Immature natural killer cell (primary cell): ENCODE data around the gene MMP7. TPM values are rescaled to one million over a fixed set of nuclear protein-coding genes. Genes with fewer than 3 reads are reported as not detected.

Experiments
- DNase-seq, 3 donors: peaks; one replicate each; pipeline ENCODE4 v3.0.0; 2022; ENCODE audit warnings: mixed read lengths in 1 of 3
- H3K27ac Mint-ChIP-seq, 6 donors: one replicate each; pipeline ENCODE4 v1.8.0; 2020; ENCODE audit warnings: mixed read lengths in 6 of 6, mild to moderate bottlenecking in 5 of 6, inconsistent platforms in 4 of 6, moderate library complexity in 3 of 6
- H3K27me3 Mint-ChIP-seq, 3 donors: one replicate each; pipeline ENCODE4 v1.8.0; 2020 to 2021; ENCODE audit warnings: low read depth in 3 of 3, mild to moderate bottlenecking in 3 of 3, mixed read lengths in 3 of 3, moderate library complexity in 3 of 3, inconsistent platforms in 1 of 3
- H3K36me3 Mint-ChIP-seq, 3 donors: one replicate each; pipeline ENCODE4 v1.8.0; 2020; ENCODE audit warnings: mixed read lengths in 3 of 3, inconsistent platforms in 2 of 3, mild to moderate bottlenecking in 2 of 3
- H3K4me1 Mint-ChIP-seq, 2 donors: one replicate each; pipeline ENCODE4 v1.8.0; 2020; ENCODE audit warnings: inconsistent platforms in 2 of 2, mild to moderate bottlenecking in 2 of 2, mixed read lengths in 2 of 2, moderate library complexity in 1 of 2
- H3K4me3 Mint-ChIP-seq, 5 donors: one replicate each; pipeline ENCODE4 v1.8.0; 2020; ENCODE audit warnings: mild to moderate bottlenecking in 5 of 5, mixed read lengths in 5 of 5, inconsistent platforms in 3 of 5, moderate library complexity in 3 of 5
- H3K9me3 Mint-ChIP-seq, 6 donors: one replicate each; pipeline ENCODE4 v1.8.0; 2020; ENCODE audit warnings: mild to moderate bottlenecking in 6 of 6, mixed read lengths in 6 of 6, inconsistent platforms in 4 of 6, moderate library complexity in 3 of 6
- polyA plus RNA-seq, 3 donors: library from polyadenylated mRNA; unstranded; fragments of 300-500 nt; fragmentation: Illumina TruSeq; gene quantifications; one replicate each; pipeline ENCODE4 v1.2.3, GENCODE V29; 2021

Gene MMP7
- polyA plus RNA-seq, 3 donors from 2014 or later = not detected

DNA sequence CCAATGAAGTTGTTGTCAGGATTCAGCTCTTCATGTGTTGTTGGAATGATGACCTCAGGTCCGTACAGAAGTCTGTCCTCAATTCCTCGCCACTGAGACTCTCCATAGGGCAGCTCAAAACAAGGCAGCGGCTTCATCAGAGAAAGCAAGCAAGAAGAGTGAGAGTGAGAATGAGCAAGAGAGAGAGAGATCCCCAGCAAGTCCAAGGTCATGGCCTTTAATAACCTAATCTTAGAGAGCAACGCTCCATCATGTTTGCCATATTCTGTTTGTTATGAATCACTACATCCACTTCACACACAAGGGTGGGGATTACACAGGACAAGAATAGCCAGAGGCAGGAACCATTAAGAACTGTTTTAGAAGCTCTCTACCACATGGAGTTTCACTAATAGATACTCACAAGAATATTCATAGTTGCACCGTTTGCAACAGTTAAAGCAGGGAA is 23.3 kb upstream of the MMP7 start:
- no peak overlapping the region for H3K4me3 Mint-ChIP-seq
- no peak overlapping the region for H3K27ac Mint-ChIP-seq
- DNase-seq = no peak
- H3K36me3 Mint-ChIP-seq = no peaks in the 10 kb centered on the region
- H3K4me1 Mint-ChIP-seq = peaks cover 0 to under 1% of the 10 kb centered on the region in 2 donors
- no peaks in the 10 kb centered on the region for H3K9me3 Mint-ChIP-seq
- peaks cover 0 to 3% (median 0%) of the 10 kb centered on the region in 3 donors for H3K27me3 Mint-ChIP-seq

DNA sequence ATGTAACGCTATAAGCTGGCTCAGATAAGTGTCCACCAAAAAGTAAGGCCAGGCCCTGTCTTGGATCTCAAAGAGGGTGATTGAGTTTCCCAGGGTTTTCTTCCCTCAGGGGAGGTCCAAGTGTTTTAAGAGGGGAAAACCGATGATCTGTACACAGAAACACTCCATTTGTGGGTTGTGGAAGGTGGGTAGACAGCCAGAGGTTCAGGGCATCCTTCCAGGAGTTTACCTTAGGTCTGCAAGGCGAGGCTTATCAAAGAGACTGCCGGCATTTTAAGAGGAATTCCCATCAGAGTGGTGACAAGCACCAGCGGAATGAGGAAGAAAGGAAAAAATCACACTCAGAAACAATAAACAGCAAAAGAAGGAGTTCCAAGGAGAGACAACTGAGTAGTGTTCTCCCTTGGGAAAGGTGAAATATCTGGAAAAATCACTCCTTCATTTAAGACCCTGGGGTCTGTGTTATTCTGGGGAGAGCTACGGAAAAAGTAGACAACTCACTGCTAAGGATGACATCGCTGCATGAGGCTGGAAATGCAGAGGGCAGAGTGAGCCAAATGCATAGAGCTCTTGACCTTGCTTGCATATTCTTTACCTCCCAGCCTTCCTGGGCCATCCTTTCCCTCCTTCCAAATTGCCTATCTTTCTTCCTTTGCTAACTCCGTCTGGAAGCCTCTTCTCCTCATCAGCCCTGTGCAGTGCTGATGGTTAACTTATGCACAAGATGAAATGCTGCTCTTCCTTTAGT is 22.1 kb upstream of the MMP7 start:
- Mint-ChIP-seq H3K9me3 (no peaks in the 10 kb centered on the region), H3K27me3 (peaks cover 0 to 7% (median 0%) of the 10 kb centered on the region in 3 donors), H3K4me3 (no peak overlapping the region), H3K4me1 (peaks cover 0 to 8% of the 10 kb centered on the region in 2 donors), H3K27ac (no peak overlapping the region), H3K36me3 (no peaks in the 10 kb centered on the region)
- DNase-seq = no peak

DNA sequence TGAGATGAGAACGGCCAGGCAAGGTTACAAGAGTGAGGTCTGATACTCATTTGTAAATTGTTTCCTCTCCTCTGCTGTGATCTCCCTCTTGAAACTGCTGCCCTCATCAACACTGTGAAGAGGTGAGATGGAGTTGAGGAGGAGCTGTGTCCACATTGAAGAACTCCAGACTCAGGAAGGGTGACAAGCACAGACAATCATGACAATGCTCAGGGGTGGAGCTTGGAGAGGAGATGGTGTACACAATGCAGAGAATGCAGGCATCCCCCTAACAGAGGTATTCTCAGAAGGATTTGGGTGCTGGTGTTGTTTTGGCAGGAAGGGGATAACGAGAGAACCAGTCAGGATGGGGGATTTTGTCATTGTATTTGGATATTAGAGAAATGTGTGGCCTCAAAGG is 21.5 kb upstream of the MMP7 start:
- no peak overlapping the region for H3K27ac Mint-ChIP-seq
- no peak for DNase-seq
- H3K4me1 Mint-ChIP-seq = peaks cover 5 to 12% of the 10 kb centered on the region in 2 donors
- H3K4me3 Mint-ChIP-seq = no peak overlapping the region
- peaks cover 0 to 7% (median 2%) of the 10 kb centered on the region in 3 donors for H3K27me3 Mint-ChIP-seq
- H3K36me3 Mint-ChIP-seq = no peaks in the 10 kb centered on the region
- H3K9me3 Mint-ChIP-seq = no peaks in the 10 kb centered on the region

DNA sequence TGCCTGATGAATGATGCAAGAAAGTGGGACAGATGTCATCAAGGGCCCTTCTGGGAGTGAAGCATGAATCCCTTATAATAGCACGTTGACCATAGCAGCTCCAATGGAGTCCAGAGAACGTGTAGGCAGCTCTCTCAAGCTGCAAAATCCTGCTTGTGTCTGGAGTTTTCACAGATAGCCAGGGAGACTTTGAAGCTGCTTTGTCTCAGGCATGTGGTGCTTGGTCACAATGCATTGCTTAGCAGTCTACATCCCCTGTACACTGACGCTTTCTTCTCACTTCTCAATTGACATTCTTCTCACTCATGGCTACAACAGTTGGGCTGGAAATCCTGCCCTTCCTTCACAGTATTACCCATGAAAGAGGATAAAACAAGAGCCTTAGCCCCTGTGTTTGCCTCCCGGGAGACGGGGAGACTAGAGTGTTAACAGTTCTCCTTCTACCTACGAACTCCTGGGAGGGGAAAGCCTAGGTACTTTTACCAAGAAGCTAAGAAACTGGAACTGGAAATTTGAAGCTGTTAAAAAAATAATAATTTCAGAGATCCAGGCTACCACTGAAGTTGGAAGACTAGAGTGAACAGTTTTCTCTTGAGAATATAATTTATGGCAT is 20.7 kb upstream of the MMP7 start:
- no peak for DNase-seq
- peaks cover 12 to 18% of the 10 kb centered on the region in 2 donors for H3K4me1 Mint-ChIP-seq
- H3K27me3 Mint-ChIP-seq = peaks cover 0 to 8% (median 3%) of the 10 kb centered on the region in 3 donors
- H3K9me3 Mint-ChIP-seq = no peaks in the 10 kb centered on the region
- no peak overlapping the region for H3K27ac Mint-ChIP-seq
- H3K36me3 Mint-ChIP-seq = no peaks in the 10 kb centered on the region
- no peak overlapping the region for H3K4me3 Mint-ChIP-seq

DNA sequence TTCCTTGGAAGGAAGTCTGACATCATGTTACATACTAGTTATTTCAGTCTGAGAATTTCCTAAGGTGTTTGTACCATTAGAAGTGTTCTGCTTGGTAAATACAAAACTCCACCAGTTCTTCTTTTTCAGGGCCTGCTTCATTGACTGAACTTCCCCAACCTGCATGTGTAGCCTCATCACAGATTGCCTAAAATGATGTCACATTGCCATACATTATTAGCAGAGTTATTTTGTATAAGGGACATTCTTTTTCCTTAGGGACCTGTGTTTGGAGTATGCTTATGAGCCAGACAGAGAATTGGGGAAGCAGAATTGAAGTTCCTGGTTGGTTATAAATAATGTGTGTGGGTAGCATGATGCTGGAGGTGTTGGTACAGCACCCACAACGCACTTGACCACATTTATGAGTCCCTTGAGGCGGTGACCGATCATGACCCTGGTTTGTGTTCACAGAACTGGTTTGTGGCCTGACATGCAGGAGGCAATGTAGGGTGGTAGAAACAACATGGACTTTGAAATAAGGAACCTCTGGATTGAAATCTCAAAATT is 16.4 kb upstream of the MMP7 start:
- H3K27me3 Mint-ChIP-seq = peaks cover 0 to 7% (median 3%) of the 10 kb centered on the region in 3 donors
- H3K9me3 Mint-ChIP-seq = no peaks in the 10 kb centered on the region
- peak overlapping the region; percentile 11 to 65 (median 37) for H3K4me3 Mint-ChIP-seq
- peaks cover 22 to 28% of the 10 kb centered on the region in 2 donors for H3K4me1 Mint-ChIP-seq
- no peaks in the 10 kb centered on the region for H3K36me3 Mint-ChIP-seq
- DNase-seq = peak; percentile 60 to 68 (median 61)
- H3K27ac Mint-ChIP-seq = peak overlapping the region in 2 of 6 donors; percentile 23 to 29

DNA sequence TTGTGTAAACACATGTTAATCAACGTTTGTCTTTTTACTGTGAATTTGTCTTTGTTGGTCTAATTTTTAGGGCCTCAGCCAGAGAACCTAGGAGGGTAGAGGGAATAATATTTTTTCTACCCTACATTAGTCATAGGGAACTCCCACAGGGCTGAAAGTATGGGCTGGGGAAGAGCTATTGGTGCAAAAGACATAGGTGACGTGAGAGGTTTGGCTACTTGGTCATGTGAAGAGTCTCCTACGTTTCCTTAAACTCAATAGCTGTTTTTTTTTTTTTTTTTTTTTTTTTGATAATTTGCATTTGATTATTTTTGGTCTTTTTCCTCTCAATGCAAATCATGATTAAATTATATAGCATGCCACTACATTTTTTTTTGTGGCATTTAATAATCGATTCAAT is 15.9 kb upstream of the MMP7 start:
- peaks cover 0 to 7% (median 3%) of the 10 kb centered on the region in 3 donors for H3K27me3 Mint-ChIP-seq

DNA sequence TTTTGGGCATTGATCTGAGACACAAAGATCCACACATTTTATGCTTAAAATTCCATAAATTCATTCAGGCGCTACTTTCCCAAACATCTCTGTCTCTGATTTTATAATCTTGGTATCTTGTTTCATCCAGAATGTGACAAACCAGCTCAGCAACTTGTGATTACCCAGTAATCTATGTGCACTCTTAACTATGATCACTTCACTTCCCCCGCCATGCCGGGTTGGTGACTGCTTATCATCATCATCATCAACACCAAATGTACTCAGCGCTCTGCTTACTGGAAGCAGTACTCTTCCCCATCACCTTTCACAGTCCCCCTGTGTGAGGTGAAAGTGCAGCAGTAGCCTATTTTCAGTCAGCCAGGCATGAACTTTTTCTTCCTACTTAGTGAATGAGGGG is 15.2 kb upstream of the MMP7 start:
- H3K4me1 Mint-ChIP-seq = peaks cover 22 to 28% of the 10 kb centered on the region in 2 donors
- no peak overlapping the region for H3K4me3 Mint-ChIP-seq
- peaks cover 0 to 7% (median 3%) of the 10 kb centered on the region in 3 donors for H3K27me3 Mint-ChIP-seq
- no peak overlapping the region for H3K27ac Mint-ChIP-seq
- no peaks in the 10 kb centered on the region for H3K36me3 Mint-ChIP-seq
- DNase-seq = no peak
- H3K9me3 Mint-ChIP-seq = no peaks in the 10 kb centered on the region

More for the DNA sequence above, 15.9 kb upstream of the MMP7 start:
- Mint-ChIP-seq H3K27ac (peak overlapping the region in 1 of 6 donors; percentile 60), H3K36me3 (no peaks in the 10 kb centered on the region), H3K4me3 (peak overlapping the region in 2 of 5 donors; percentile 43 to 65), H3K9me3 (no peaks in the 10 kb centered on the region), H3K4me1 (peaks cover 22 to 28% of the 10 kb centered on the region in 2 donors)
- no peak for DNase-seq

DNA sequence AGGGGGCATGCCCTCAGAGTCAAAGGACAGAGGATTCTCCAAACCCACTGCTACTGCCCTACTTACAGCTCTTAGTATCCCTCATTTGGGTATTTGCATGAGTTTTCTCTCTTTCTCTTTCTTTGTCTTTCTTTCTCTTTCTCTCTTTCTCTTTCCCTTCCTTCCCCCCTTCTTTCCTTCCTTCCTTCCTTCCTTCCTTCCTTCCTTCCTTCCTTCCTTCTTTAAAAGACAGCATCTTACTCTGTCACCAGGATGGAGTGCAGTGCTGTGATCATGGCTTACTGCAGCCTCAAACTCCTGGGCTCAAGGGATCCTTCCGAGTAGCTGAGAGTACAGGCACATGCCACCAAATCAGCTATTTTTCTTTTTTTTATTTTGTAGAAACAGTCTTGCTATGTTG is 14.0 kb upstream of the MMP7 start:
- H3K4me3 Mint-ChIP-seq = no peak overlapping the region
- DNase-seq = no peak
- no peaks in the 10 kb centered on the region for H3K9me3 Mint-ChIP-seq
- H3K27me3 Mint-ChIP-seq = peaks cover 0 to 7% (median 3%) of the 10 kb centered on the region in 3 donors
- H3K4me1 Mint-ChIP-seq = peaks cover 22 to 28% of the 10 kb centered on the region in 2 donors
- H3K27ac Mint-ChIP-seq = peak overlapping the region in 1 of 6 donors; percentile 43
- H3K36me3 Mint-ChIP-seq = no peaks in the 10 kb centered on the region

DNA sequence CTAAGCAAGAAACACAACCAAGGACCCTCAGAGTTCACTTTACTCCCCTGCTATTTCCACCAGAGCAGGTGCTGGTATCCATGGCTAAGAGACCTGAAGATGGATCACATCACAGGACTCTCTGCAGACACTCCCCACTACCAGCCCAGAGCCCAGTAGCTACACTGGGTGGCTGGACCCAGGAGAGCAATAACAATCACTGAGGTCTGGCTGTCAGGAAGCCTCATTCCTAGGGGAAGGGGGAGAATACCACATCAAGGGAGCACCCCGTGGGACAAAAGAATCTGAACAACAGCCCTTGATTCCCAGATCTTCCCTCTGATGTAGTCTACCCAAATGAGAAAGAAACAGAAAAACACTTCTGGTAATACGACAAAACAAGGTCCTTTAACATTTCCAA is 9.0 kb upstream of the MMP7 start:
- Mint-ChIP-seq H3K27me3 (peaks cover 0 to 7% (median 0%) of the 10 kb centered on the region in 3 donors), H3K36me3 (no peaks in the 10 kb centered on the region), H3K9me3 (no peaks in the 10 kb centered on the region), H3K27ac (no peak overlapping the region), H3K4me1 (no peaks in the 10 kb centered on the region), H3K4me3 (no peak overlapping the region)
- no peak for DNase-seq

DNA sequence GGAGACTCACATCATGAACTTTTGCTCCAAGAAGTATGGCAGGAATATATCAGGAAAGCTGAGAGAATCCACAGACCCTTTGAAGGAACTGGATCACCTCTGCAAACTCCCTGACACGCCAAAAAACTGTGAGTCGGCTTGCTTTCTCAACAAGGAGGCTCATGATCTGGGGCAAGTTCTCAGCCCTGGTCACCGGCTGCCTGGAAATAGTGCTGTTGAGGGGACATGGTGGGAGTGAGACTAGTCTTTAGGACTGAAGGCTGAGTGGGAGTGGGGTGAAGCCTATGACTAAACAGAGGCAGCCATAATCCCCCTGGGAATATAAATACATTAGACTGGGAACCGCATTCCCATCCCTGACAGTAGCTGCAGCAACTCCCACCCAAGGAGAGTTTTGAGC is 8.4 kb upstream of the MMP7 start:
- Mint-ChIP-seq H3K9me3 (no peaks in the 10 kb centered on the region), H3K27me3 (peaks cover 0 to 12% (median 0%) of the 10 kb centered on the region in 3 donors), H3K4me1 (no peaks in the 10 kb centered on the region), H3K27ac (no peak overlapping the region), H3K4me3 (no peak overlapping the region), H3K36me3 (no peaks in the 10 kb centered on the region)
- DNase-seq = no peak

DNA sequence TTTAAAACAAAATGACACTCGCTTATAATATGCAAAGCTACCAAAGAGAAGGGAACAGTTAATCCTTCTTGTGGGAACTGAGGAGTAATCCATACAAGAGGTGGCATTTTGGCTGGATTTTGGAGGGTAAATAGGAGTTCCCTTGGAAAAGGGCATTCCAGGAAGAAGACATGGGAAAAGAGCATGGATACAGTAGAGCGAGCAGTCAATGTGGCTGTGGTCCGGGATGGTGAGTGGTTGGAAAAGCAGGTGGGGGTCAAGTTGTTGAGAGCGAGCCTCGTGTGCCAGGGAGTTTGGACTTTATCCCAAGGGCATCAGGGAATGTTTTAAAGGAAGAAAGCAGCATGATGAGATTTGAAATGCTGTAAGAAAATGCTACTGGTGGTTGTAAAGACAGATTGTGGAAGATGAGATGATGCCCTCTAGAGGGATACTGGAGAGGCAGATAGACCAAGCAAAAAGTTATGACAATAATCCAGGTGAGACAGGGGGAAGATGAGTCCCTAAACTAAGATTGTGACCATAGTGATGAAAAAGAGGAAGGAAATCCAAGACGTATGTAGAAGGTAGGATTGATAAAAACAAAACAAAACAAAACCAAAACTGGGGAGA is 3.8 kb upstream of the MMP7 start:
- no peaks in the 10 kb centered on the region for H3K9me3 Mint-ChIP-seq
- no peak overlapping the region for H3K4me3 Mint-ChIP-seq
- no peaks in the 10 kb centered on the region for H3K36me3 Mint-ChIP-seq
- peaks cover 0 to 12% (median 5%) of the 10 kb centered on the region in 3 donors for H3K27me3 Mint-ChIP-seq
- H3K4me1 Mint-ChIP-seq = no peaks in the 10 kb centered on the region
- DNase-seq = no peak
- no peak overlapping the region for H3K27ac Mint-ChIP-seq

DNA sequence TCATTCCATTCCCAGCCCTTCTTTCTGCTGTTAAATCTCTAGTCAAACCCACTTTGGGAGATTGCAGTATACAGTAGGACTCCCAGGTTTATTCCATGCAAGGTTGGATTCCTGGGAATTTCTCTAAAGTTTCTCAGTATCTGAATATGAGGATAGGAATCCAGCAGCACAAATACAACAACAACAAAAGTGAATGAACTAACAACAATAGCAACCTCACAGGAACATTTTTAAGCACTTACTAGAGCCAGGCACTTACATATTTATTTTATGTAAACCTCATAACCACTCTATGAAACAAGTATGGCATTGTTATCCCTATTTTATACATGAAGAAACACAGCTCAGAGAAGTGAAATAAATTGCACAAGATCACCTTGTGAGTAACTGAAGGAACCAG is 1.9 kb downstream of the MMP7 start:
- H3K4me3 Mint-ChIP-seq = no peak overlapping the region
- no peaks in the 10 kb centered on the region for H3K9me3 Mint-ChIP-seq
- peaks cover 0 to 4% (median 0%) of the 10 kb centered on the region in 3 donors for H3K27me3 Mint-ChIP-seq
- H3K4me1 Mint-ChIP-seq = no peaks in the 10 kb centered on the region
- H3K36me3 Mint-ChIP-seq = no peaks in the 10 kb centered on the region
- H3K27ac Mint-ChIP-seq = no peak overlapping the region
- no peak for DNase-seq

DNA sequence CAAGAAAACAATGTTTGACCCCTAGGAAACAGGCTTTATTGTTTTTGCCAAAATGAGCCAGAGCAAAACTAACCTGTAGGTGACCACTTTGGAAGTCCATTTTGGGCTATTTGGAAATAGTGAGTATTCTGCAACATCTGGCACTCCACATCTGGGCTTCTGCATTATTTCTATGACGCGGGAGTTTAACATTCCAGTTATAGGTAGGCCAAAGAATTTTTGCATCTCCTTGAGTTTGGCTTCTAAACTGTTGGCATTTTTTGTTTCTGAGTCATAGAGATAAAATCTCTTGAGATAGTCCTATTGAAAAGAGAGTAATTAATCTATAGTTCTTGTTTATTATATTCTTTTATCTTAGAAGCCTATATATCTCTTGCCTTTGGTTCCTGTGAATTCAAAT is 2.9 kb downstream of the MMP7 start:
- no peak for DNase-seq
- no peaks in the 10 kb centered on the region for H3K36me3 Mint-ChIP-seq
- no peak overlapping the region for H3K27ac Mint-ChIP-seq
- no peaks in the 10 kb centered on the region for H3K9me3 Mint-ChIP-seq
- H3K27me3 Mint-ChIP-seq = peaks cover 0 to 4% (median 0%) of the 10 kb centered on the region in 3 donors
- peaks cover under 1% of the 10 kb centered on the region in 2 donors for H3K4me1 Mint-ChIP-seq
- H3K4me3 Mint-ChIP-seq = no peak overlapping the region

DNA sequence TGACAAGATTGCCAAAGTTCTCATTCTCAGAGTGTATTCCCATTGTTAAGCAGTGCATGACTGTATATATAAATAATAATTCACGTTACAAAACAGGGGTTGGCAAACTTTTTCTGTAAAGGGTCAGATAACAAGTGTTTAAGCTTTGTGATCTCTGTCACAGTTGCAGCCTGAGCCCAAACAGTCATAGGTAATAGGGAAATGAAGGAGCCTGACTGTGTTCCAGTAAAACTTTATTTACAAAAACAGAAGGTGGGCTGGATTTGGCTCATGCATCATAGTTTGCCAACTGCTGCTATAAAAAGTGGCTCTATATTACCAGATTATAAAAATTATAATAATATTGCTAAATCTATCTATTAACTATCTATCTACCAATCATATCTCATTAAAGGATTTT is 3.5 kb downstream of the MMP7 start:
- no peak overlapping the region for H3K27ac Mint-ChIP-seq
- H3K27me3 Mint-ChIP-seq = peaks cover 0 to 3% (median 0%) of the 10 kb centered on the region in 3 donors
- H3K4me1 Mint-ChIP-seq = peaks cover 3 to 5% of the 10 kb centered on the region in 2 donors
- no peaks in the 10 kb centered on the region for H3K9me3 Mint-ChIP-seq
- no peaks in the 10 kb centered on the region for H3K36me3 Mint-ChIP-seq
- no peak overlapping the region for H3K4me3 Mint-ChIP-seq
- DNase-seq = no peak
